ENCODE measurements around the gene RASL11B. TPM values are rescaled to one million over a fixed set of nuclear protein-coding genes. Genes with fewer than 3 reads are reported as not detected.

RASL11B gene
- total RNA-seq = 1.3 and 1.8 TPM in 2 replicates

DNA sequence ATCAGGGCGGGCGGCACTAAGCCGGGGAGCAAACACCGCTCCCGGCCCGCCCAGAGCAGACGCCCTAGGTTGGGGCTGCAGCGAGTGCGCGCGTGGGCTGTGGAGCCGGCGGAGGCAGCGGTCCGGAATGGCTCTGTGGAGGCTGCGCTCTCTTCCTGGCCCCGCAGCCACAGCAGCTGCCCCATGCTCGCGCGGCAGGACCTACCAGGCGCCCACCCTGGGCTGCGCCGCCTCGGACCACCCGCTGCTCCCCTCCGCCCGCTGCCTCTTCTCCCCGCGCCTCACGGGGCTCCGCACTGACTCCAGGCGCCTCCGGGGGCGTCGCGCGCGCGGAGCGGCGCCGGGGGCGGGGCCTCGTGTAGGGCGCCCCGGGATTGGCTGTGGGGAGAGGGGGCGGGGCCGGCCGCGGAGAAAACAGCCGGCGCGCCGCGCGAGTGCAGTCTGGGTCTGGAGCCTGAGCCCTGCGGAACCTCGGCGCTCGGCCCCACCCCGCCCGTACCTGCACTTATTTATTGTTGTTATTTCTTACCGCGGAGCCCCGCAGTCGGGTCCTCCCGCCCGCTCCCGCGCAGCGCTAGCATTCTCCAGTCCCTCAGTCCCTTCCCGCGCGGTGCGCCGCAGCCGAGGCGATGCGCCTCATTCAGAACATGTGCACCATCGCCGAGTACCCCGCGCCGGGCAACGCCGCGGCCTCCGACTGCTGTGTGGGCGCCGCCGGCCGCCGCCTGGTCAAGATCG lies at the start of gene RASL11B:
RASL11B (plus strand) TSS at position 439 of the 738 bp plus-strand sequence; CDS start at position 630, 191 bp downstream.

Other genes with a start within 250 kb of the RASL11B start
- gene USP46, start 203.0 kb upstream of the RASL11B start, total RNA-seq = 11.8 and 12.8 TPM in 2 replicates
- 0.12 and 0.16 TPM in 2 replicates for gene ERVMER34-1, start 110.9 kb upstream of the RASL11B start, total RNA-seq